HL-60 (cell line): ENCODE data around the gene ZBTB42.

Source experiments
- DNase-seq, 2 experiments: peaks; one replicate each; pipeline ENCODE4 v3.0.0-alpha.2; 2010 to 2020; ENCODE audit warnings: low read depth in 1 of 2, low spot score in 1 of 2
- H3K27ac ChIP-seq: fragments of 250-450 bp; sonication (Bioruptor Pico); replicated peaks from 2 replicates; pipeline ENCODE4 v1.5.1; 2020; ENCODE audit warnings: mild to moderate bottlenecking, moderate library complexity
- H3K27me3 ChIP-seq: fragments of 250-450 bp; sonication (Bioruptor Pico); 2 replicates; pipeline ENCODE4 v1.5.1; 2021; ENCODE audit warnings: mild to moderate bottlenecking, moderate library complexity; ENCODE audit not compliant: insufficient read depth, poor library complexity, severe bottlenecking
- H3K4me3 ChIP-seq: replicated peaks from 2 replicates; pipeline ENCODE4 v1.5.1; 2011; ENCODE audit warnings: mild to moderate bottlenecking, control low read depth, low read length; ENCODE audit not compliant: insufficient read depth
- GABPA ChIP-seq: IDR thresholded peaks from 2 replicates; pipeline ENCODE4 v1.6.1; 2012; ENCODE audit warnings: low read depth
- POLR2AphosphoS5 ChIP-seq: IDR thresholded peaks from 2 replicates; pipeline ENCODE4 v1.6.1; 2012; ENCODE audit warnings: low read depth
- REST ChIP-seq: IDR thresholded peaks from 2 replicates; pipeline ENCODE4 v1.6.1; 2012; ENCODE audit warnings: low read depth; ENCODE audit not compliant: insufficient replicate concordance
- SPI1 ChIP-seq: IDR thresholded peaks from 2 replicates; pipeline ENCODE4 v1.6.1; 2012; ENCODE audit warnings: low read depth, mild to moderate bottlenecking, borderline replicate concordance
- TF ChIP-seq, protein P1 (sequence below): IDR thresholded peaks from one replicate; pipeline ENCODE4 v1.5.1; 2011; ENCODE audit warnings: low read length, control low read depth, inconsistent platforms; ENCODE audit not compliant: insufficient read depth

Gene ZBTB42

GRCh38 chr14:104773505-104774452 is 27.1 kb upstream of the ZBTB42 start:
- no peak for DNase-seq

GRCh38 chr14:104774453-104775072 is 26.3 kb upstream of the ZBTB42 start:
- no peak for DNase-seq
- Histone ChIP-seq H3K4me3 (no peak overlapping the region), H3K27ac (no peak overlapping the region), H3K27me3 (no peaks in the 10 kb centered on the region)
- no peak for TF ChIP-seq POLR2AphosphoS5
- no peak for TF ChIP-seq SPI1
- TF ChIP-seq, protein P1, sequence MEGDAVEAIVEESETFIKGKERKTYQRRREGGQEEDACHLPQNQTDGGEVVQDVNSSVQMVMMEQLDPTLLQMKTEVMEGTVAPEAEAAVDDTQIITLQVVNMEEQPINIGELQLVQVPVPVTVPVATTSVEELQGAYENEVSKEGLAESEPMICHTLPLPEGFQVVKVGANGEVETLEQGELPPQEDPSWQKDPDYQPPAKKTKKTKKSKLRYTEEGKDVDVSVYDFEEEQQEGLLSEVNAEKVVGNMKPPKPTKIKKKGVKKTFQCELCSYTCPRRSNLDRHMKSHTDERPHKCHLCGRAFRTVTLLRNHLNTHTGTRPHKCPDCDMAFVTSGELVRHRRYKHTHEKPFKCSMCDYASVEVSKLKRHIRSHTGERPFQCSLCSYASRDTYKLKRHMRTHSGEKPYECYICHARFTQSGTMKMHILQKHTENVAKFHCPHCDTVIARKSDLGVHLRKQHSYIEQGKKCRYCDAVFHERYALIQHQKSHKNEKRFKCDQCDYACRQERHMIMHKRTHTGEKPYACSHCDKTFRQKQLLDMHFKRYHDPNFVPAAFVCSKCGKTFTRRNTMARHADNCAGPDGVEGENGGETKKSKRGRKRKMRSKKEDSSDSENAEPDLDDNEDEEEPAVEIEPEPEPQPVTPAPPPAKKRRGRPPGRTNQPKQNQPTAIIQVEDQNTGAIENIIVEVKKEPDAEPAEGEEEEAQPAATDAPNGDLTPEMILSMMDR, result no peak

More at GRCh38 chr14:104773505-104774452, 27.1 kb upstream of the ZBTB42 start:
- TF ChIP-seq POLR2AphosphoS5, result peak; percentile 15; the same call in 1 of the 2 replicates
- TF ChIP-seq, protein P1, result no peak
- no peak for TF ChIP-seq SPI1
- TF ChIP-seq GABPA, result no peak
- TF ChIP-seq REST, result no peak
- Histone ChIP-seq H3K4me3 (no peak overlapping the region), H3K27ac (no peak overlapping the region), H3K27me3 (no peaks in the 10 kb centered on the region)

DNA sequence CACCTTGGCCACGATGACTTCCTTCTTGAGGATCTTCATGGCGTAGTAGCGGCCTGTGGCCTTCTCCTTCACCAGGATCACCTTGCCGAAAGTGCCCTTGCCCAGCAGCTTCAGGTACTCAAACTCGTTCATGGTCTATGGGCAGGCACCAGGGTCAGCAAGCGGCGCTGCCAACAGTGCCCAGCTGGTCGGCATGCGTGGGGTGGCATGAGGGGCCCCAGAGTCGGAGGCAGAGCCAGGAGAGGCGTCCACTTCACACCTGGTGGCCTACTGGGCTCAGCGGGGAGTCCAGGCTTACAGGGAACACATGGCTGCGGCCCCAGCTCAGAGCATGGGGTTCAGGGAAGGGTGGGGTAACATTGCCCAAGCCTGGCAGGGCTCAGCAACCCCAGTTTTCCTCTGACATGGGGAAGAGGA is 25.8 kb upstream of the ZBTB42 start:
- no peak overlapping the region for H3K4me3 ChIP-seq
- no peaks in the 10 kb centered on the region for H3K27me3 ChIP-seq
- TF ChIP-seq SPI1 (no peak), POLR2AphosphoS5 (peak; percentile 53; the same call in 1 of the 2 replicates), GABPA (no peak)
- DNase-seq, result no peak
- no peak overlapping the region for H3K27ac ChIP-seq

DNA sequence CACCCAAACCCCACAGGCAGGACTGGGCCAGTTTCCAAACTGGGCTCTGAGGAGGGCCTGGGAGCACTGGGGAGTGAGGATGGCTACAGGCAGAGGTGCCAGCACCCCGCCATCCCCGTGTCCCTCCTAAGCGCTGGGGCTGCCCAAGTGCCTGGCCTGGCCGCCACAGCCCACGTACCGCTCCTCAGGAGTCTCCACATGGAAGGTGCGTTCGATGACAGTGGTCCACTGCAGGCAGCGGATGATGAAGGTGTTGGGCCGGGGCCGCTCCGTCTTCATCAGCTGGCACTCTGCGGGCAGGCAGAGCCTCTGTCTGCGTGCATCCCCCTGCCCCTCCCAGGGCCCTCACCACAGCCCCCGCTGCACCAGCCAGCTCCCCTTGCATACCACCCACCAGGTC is 24.4 kb upstream of the ZBTB42 start:
- no peak overlapping the region for H3K27ac ChIP-seq
- no peak overlapping the region for H3K4me3 ChIP-seq
- H3K27me3 ChIP-seq, result no peaks in the 10 kb centered on the region
- DNase-seq, result no peak
- TF ChIP-seq SPI1 (no peak), GABPA (no peak), POLR2AphosphoS5 (no peak), REST (no peak)
- TF ChIP-seq, protein P1, result no peak
